HG02759 (cell line): ENCODE results near the gene GRM4.

Experiments used
- ATAC-seq: cut with Tn5 transposase; IDR thresholded peaks from one replicate; pipeline ENCODE4 v1.9.1; 2021; ENCODE audit warnings: mild to moderate bottlenecking, moderate library complexity; ENCODE audit not compliant: unreplicated experiment

The GRM4 gene

GRCh38 chr6:34086558-34086957 is 59.3 kb downstream of the GRM4 start:
- no peak for ATAC-seq

GRCh38 chr6:34085453-34086170 is 60.3 kb downstream of the GRM4 start:
- ATAC-seq, result no peak

- no peak for ATAC-seq
These were observed 61.1 kb downstream of the GRM4 start for GRCh38 chr6:34084591-34085290.

- no peak for ATAC-seq
These were observed 62.8 kb downstream of the GRM4 start for GRCh38 chr6:34082864-34083626.

- ATAC-seq, result no peak
These were observed 63.5 kb downstream of the GRM4 start for GRCh38 chr6:34082348-34082747.

GRCh38 chr6:34080357-34080756 is 65.5 kb downstream of the GRM4 start:
- no peak for ATAC-seq

- no peak for ATAC-seq
These were observed 66.0 kb downstream of the GRM4 start for GRCh38 chr6:34079899-34080298.

GRCh38 chr6:34075906-34076305 is 70.0 kb downstream of the GRM4 start:
- no peak for ATAC-seq

GRCh38 chr6:34074064-34074742 is 71.7 kb downstream of the GRM4 start:
- no peak for ATAC-seq

GRCh38 chr6:34073540-34073939 is 72.3 kb downstream of the GRM4 start:
- no peak for ATAC-seq

- no peak for ATAC-seq
These were observed 73.2 kb downstream of the GRM4 start for GRCh38 chr6:34072727-34073126.

GRCh38 chr6:34071884-34072379 is 74.0 kb downstream of the GRM4 start:
- no peak for ATAC-seq

GRCh38 chr6:34071136-34071883 is 74.6 kb downstream of the GRM4 start:
- no peak for ATAC-seq

GRCh38 chr6:34070315-34071135 is 75.4 kb downstream of the GRM4 start:
- ATAC-seq, result no peak

GRCh38 chr6:34068462-34069044 is 77.3 kb downstream of the GRM4 start:
- no peak for ATAC-seq

GRCh38 chr6:34067814-34068213 is 78.1 kb downstream of the GRM4 start:
- ATAC-seq, result no peak

GRCh38 chr6:34066772-34067770 is 78.8 kb downstream of the GRM4 start:
- no peak for ATAC-seq

- no peak for ATAC-seq
These were observed 79.7 kb downstream of the GRM4 start for GRCh38 chr6:34066218-34066571.
